ENCODE measurements around the gene LGALS12.
A peak's percentile ranks its signal among the peaks of the same experiment; 100 is the strongest.
"Not testable (repeated sequence)": the region's sequence is repeated elsewhere in the genome, so short reads cannot be mapped to it uniquely, and the experiment has no call there.

Gene LGALS12

GRCh38 chr11:63532799-63533475 is 27.1 kb downstream of the LGALS12 start:
- no peak for DNase-seq (ENCODE audit: low read depth in 2 of 2)

- DNase-seq (ENCODE audit: low read depth in 2 of 2) = no peak
Observed at GRCh38 chr11:63534076-63534475, 28.2 kb downstream of the LGALS12 start.

DNA sequence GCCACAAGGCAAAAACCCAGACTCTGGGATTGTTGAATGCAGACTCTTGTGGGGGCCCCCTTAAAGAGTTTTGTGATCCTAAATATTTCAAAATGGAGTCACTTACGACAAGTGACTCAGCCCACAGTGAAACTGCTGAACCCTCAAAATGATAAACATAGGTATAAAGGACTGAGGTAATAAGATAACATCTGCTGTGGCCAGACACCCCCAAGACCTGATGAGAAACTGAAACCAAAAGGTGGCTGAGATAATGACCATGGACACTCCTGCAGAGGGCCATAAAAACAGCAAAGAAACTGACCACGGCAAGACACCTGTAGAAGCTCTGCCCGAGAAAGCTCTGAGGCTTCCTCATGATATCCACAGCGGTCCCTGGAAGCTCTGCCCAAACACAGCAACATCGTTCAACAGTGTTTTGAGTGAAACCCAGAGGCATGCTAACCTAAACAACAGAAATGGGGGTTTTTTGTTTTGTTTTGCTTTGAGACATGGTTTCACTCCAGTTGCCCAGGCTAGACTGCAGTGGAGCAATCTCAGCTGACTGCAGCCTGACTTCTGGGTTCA is 29.1 kb downstream of the LGALS12 start:
- DNase-seq (ENCODE audit: low read depth in 2 of 2) = no peak

- DNase-seq (ENCODE audit: low read depth in 2 of 2) = no peak
Observed at GRCh38 chr11:63535734-63536133, 29.9 kb downstream of the LGALS12 start.

DNA sequence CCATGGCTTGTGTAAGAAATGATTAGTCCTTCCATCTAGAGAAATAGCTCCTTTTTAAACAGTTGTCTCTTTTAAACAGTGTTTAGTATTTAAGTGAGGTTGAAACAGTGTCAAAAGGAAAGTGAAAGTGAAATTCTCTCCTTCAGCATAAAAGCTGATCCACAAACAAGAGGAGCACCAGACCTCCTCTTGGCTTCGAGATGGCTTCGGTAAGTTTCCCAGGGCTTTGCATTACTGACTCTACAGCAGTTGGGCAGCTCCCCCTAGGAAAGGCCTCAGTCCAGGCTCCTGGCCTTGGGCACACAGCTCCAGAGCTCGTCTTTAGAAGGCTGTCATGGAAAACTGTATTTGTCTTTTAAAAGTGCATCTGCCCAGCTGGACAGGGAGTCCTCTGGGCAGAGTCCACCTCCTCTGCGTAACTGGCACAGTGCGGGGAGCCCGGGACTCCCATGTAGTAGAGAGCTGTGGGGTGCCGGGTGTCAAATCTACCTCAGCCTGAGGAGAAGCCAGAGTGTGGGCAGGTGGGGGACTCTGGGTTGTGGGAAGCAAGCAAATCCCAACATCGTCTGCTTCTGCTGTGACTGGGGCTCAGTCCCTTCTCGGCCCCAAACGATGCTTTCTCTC is 30.9 kb downstream of the LGALS12 start, which contains the start of gene PLAAT4:
Gene PLAAT4, plus strand, starts transcription at position 140 of the 624 bp plus-strand sequence. Its CDS starts 61 bp downstream, at position 201.
- DNase-seq (ENCODE audit: low read depth in 2 of 2) = peak in 1 of 2 experiments; percentile 9

DNA sequence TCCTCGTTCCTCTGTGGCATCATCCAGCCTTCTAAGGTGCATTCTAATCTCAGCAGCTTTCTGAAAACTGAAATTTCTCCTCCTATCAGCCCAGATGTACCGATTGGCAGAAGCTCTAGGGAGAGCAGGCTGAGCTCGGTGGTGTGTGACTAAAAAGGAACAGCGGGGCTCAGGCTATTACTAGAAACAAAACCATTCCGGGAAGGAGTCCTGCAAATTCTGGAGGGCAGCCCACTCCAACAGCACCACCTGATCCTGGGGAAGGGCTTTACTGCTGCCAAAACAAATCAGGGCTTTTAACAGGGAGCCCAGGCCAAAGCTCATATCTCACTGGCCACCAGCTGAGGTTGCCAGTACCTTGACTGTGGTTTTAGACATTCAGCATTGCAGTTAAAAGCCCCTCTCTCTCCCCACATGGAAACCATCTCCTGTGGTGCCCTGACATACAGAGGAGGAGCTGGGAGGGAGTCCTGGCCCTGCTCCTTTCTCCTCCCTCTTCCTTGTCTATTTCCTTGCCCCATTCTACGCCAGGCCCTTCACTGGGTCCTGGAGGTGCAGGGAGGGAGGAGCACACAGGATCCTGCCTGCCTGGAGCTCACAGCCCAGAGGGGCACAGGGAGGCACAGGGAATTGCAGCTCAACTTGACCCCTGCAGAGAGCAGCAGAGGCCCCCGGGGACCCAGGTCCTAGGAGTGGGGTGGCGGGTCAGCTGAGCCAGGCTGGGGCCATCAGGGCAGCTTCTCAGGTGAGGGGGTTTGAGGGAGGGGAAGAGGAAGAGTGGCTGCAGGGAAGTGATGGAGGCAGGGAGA is 31.6 kb downstream of the LGALS12 start:
- DNase-seq (ENCODE audit: low read depth in 2 of 2) = peak in 1 of 2 experiments; percentile 8

DNA sequence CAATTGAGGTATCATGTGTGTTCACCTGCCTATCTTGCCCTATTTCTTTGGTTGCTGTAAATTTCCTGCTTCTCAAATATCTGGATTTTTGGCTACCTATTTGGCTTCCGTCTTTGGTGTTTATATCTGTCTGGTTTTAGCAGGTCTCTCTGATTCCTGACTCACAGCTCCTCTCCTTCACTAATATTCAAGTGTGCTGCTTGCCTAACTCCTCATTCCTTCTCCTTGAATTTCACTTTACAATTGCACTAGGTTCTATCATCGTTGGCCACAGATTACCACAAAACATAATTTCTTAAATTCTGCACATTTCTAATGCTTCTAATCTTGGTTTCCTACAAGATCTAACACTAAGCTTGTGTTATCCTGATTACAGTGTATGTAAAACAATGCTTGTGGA is 36.6 kb downstream of the LGALS12 start:
- DNase-seq (ENCODE audit: low read depth in 2 of 2) = not testable (repeated sequence)

GRCh38 chr11:63543711-63544110 is 37.8 kb downstream of the LGALS12 start:
- no peak for DNase-seq (ENCODE audit: low read depth in 2 of 2)

DNA sequence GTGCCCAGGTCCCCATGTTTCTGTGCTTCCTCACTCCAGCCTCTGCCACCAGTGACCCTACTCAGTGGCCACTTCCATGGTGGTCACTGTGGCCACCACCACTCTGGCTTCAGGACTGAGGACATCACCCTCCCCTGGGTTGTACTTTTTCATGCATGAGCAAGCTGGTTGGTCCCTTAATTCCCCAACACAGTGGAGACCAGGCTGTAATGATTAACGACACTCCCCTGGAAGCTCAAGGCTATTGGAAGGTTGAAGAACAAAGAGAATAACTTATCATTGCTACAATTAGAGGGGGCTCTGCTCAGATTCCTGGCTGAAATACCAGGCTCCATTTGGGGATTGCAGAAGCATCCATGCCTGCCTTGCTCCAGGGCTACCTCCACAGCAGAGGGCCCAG is 41.2 kb downstream of the LGALS12 start:
- DNase-seq (ENCODE audit: low read depth in 2 of 2) = no peak

DNA sequence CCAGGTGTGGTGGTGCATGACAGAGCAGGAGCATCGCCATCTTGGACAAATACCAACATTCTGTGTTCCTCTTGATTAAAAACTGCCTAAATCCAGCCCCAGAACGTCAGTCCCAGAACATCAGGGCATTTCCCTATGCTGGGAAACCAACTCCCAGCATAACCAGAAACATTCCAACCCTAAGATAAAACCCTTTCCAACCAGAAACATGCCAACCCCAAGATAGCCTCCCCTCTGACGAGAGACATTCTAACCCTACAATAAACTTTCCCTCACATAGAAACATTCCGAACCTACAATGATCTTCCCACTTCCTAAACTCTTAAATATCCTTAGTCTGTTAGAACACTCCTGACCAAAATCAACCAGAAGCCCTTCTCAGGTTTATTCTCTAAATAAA is 42.3 kb downstream of the LGALS12 start:
- no peak for DNase-seq (ENCODE audit: low read depth in 2 of 2)

DNA sequence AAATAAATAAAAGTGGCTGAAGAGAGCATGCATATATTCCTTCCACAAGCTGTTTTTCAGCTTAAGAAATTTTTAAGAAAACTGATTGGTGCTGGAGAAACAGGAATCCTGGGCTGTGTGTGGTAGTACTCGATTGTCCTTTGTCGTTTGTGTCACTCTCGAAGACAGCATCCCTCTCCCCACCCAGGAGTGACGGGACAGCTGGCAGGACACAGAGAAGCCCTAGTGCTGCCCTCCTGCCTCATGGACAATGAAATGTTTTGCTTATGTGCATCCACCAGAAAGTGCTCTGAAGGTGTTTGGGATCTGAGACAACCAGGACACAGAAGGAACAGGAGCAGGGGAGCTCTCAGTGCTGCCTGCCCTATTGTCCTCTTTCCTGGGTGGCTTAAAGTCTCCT is 43.5 kb downstream of the LGALS12 start:
- DNase-seq (ENCODE audit: low read depth in 2 of 2) = no peak

DNA sequence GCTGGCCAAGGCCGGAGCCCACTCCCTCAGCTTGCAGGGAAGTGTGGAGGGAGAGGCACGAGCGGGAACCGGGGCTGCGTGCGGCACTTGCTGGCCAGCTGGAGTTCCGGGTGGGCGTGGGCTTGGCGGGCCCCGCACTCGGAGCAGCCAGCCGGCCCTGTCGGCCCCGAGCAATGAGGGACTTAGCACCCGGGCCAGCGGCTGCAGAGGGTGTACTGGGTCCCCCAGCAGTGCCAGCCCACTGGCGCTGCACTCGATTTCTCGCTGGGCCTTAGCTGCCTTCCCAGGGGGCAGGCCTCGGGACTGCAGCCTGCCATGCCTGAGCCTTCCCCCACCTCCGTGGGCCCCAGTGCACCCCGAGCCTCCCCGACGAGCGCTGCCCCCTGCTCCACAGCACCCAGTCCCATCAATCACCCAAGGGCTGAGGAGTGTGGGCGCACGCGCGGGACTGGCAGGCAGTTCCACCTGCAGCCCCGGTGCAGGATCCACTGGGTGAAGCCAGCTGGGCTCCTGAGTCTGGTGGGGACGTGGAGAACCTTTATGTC is 44.3 kb downstream of the LGALS12 start:
- DNase-seq (ENCODE audit: low read depth in 2 of 2) = not testable (repeated sequence)

DNA sequence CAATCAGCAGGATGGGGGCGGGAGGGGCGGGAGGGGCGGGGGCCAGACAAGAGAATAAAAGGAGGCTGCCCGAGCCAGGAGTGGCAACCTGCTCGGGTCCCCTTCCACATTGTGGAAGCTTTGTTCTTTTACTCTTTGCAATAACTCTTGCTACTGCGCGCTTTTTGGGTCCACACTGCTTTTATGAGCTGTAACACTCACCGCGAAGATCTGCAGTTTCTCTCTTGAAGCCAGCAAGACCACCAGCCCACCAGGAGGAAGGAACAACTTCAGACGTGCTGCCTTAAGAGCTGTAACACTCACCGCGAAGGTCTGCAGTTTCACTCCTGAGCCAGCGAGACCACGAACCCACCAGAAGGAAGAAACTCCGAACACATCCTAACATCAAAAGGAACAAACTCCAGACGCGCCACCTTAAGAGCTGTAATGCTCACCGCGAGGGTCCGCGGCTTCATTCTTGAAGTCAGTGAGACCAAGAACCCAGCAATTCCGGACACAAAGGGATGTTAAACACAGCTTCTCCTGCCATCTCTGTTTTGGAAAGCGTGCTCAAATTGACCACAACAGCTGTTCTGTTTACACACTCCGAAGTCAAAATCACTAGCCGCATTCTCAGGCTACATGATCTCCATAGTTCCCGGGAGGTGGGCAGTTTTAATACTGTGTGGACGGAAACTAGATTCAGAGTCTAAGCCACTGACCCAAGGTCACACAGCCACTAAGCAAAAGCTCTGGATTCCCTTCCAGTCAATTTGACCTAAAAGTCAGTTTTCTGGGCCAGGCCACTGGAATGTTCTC is 45.4 kb downstream of the LGALS12 start:
- DNase-seq (ENCODE audit: low read depth in 2 of 2) = no peak

DNA sequence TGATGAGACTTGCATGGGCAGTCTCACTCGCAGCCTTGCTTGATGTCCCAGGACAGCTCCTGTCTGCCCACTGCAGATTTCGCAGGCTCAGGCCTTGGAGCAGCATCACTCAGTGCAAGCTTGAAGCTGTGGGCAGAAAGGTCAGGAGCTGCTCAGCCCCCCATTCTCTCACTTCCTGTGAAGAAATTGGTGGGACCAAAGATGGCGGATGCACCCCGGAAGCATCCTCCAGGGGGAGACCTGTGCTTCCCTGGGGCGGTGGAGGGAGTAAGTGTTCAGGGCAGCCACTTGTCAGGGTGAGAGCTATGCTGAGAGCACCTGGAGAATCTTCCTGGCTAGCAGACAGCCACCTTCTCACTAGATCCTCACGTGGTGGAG is 46.0 kb downstream of the LGALS12 start:
- DNase-seq (ENCODE audit: low read depth in 2 of 2) = no peak

DNA sequence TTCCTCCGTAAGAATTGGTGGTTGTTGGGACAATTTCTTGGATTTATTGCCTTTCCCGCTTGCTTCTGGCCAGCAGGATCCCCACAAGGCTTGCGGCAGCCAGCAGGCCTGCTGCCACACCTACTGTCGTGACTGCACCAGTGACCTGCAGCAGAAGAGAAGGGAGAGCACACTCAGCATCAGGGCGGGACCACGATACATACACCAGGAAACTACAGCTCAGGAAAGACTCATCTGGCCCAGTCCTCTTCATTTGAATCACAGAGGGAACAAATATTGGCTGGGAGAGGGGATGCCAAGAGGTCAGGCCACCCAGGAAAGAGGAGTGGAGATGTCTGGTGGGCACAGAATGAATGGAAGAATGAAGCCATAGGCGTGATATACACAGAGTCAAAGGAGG is 47.0 kb downstream of the LGALS12 start:
- no peak for DNase-seq (ENCODE audit: low read depth in 2 of 2)

- DNase-seq (ENCODE audit: low read depth in 2 of 2) = no peak
Observed at GRCh38 chr11:63553759-63554158, 47.9 kb downstream of the LGALS12 start.

DNA sequence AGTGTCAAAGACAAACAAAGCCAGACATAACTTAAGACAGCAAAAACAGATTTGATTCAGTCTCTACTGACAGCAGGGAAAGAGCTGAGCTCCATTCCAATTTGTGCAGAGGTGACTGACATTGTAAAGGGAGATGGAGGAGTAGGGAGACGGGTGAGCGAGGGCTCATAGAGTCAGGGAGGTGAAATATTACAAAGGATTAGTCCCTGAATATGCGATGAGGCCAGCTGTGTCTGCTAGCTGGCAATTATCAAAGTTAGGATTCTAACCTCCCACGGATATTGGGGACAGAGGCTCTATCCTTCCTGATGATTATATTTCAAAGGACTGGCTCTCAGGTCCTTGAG is 49.0 kb downstream of the LGALS12 start:
- DNase-seq (ENCODE audit: low read depth in 2 of 2) = no peak

DNA sequence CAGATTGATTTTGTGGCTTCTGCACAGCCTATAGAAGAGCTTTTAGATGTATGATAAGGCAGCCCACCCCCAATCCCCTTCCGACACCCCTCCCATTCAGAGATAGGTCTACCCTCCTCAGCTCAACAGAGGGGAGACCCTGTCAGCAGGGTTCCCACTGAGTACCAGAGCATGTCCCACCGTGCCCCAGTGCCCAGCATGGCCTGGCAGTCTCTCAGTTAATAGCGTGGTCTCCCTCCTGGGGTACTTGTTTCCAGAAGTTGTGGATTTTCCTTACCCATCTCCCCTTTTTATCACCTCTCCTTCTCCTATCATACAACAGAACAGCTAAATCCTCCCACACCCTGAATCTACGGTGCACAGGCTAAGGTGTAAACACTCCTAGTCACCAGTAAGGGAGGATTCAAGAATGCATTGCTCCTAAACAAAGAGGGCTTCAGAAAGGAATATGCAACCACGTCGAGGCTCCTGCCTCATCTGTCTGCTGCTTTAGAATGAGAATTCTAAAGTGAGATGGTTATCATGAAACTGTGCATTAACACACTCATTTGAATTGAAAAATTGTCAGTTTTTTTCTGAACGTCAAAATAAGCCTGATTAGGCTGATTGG is 50.6 kb downstream of the LGALS12 start:
- DNase-seq (ENCODE audit: low read depth in 2 of 2) = no peak

- DNase-seq (ENCODE audit: low read depth in 2 of 2) = no peak
Observed at GRCh38 chr11:63557570-63557969, 51.7 kb downstream of the LGALS12 start.

GRCh38 chr11:63558459-63559157 is 52.7 kb downstream of the LGALS12 start:
- no peak for DNase-seq (ENCODE audit: low read depth in 2 of 2)
